T-helper 1 cell treated with Interleukin-12 subunit alpha and Interleukin-12 subunit beta and Interleukin-4 antibody, amounts not matched to agents 30 μg/mL and 1 μg/mL, for 36 hours (primary cell): ENCODE results near the gene DISP2.

Experiments
- H3K27ac Mint-ChIP-seq: one replicate; pipeline ENCODE4 v1.8.0; 2021; ENCODE audit warnings: mild to moderate bottlenecking, mixed read lengths
- H3K27me3 Mint-ChIP-seq: one replicate; pipeline ENCODE4 v1.8.0; 2021; ENCODE audit warnings: low read depth, mixed read lengths
- H3K36me3 Mint-ChIP-seq: one replicate; pipeline ENCODE4 v1.8.0; 2021; ENCODE audit warnings: low read depth, mixed read lengths
- H3K4me1 Mint-ChIP-seq: one replicate; pipeline ENCODE4 v1.8.0; 2021; ENCODE audit warnings: low read depth, mixed read lengths
- H3K4me3 Mint-ChIP-seq: one replicate; pipeline ENCODE4 v1.8.0; 2021; ENCODE audit warnings: mild to moderate bottlenecking, moderate library complexity, mixed read lengths
- H3K9me3 Mint-ChIP-seq: one replicate; pipeline ENCODE4 v1.8.0; 2021; ENCODE audit warnings: mixed read lengths

Gene DISP2

DNA sequence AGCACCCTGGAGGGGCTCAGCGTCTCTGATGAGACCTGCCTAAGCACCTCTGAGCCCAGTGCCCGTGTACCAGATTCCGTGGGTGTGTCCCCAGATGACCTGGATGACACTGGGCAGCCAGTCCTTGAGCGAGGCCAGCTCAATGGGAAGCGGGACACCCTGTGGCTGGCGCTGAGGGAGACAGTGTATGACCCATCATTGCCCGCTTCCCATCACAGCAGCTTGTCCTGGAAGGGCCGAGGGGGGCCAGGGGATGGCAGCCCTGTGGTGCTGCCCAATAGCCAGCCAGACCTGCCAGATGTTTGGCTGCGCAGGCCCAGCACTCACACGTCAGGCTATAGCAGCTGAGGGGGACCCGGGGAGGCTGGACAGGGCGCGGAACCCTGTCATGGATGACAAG, 12.0 kb downstream of the DISP2 start:
- H3K4me3 Mint-ChIP-seq: no peak overlapping the region
- no peak overlapping the region for H3K27ac Mint-ChIP-seq
- no peaks in the 10 kb centered on the region for H3K9me3 Mint-ChIP-seq
- peaks cover 13% of the 10 kb centered on the region for H3K4me1 Mint-ChIP-seq
- no peaks in the 10 kb centered on the region for H3K36me3 Mint-ChIP-seq
- peaks cover 9% of the 10 kb centered on the region for H3K27me3 Mint-ChIP-seq

- H3K27ac Mint-ChIP-seq: no peak overlapping the region
- H3K9me3 Mint-ChIP-seq: no peaks in the 10 kb centered on the region
- H3K36me3 Mint-ChIP-seq: no peaks in the 10 kb centered on the region
- no peak overlapping the region for H3K4me3 Mint-ChIP-seq
- H3K4me1 Mint-ChIP-seq: peaks cover 4% of the 10 kb centered on the region
- H3K27me3 Mint-ChIP-seq: peaks cover 13% of the 10 kb centered on the region
Observed at GRCh38 chr15:40372981-40373380, 15.0 kb downstream of the DISP2 start.

DNA sequence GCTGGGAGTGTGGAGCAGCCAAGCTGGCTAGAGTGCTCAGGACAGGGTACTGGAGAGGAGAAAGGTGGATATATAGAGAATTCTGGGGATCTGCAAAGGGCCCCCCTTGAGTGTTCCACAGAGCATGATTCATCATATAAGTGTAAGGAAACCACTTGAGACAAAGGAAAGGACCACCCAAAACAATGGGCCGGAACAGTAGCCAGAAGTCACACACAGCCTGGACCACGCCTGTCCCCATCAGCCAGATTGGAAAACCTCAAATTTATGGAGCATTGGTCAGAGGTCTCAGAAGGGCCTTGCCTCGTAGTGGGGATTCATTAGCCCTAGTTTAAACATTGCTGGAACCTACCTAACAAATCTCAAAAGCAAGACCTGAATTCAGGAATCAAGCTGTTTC, 19.6 kb downstream of the DISP2 start:
- Mint-ChIP-seq H3K27me3 (peaks cover 8% of the 10 kb centered on the region), H3K36me3 (peaks cover under 1% of the 10 kb centered on the region), H3K27ac (no peak overlapping the region), H3K4me1 (peaks cover 6% of the 10 kb centered on the region), H3K4me3 (no peak overlapping the region), H3K9me3 (no peaks in the 10 kb centered on the region)

- Mint-ChIP-seq H3K36me3 (peaks cover 4% of the 10 kb centered on the region), H3K27me3 (peaks cover 8% of the 10 kb centered on the region), H3K9me3 (no peaks in the 10 kb centered on the region), H3K4me1 (peaks cover 18% of the 10 kb centered on the region), H3K4me3 (no peak overlapping the region), H3K27ac (no peak overlapping the region)
Observed at GRCh38 chr15:40379374-40379773, 21.4 kb downstream of the DISP2 start.

GRCh38 chr15:40379853-40380252, 21.8 kb downstream of the DISP2 start:
- H3K4me3 Mint-ChIP-seq: no peak overlapping the region
- peaks cover 6% of the 10 kb centered on the region for H3K36me3 Mint-ChIP-seq
- H3K9me3 Mint-ChIP-seq: no peaks in the 10 kb centered on the region
- no peak overlapping the region for H3K27ac Mint-ChIP-seq
- H3K4me1 Mint-ChIP-seq: peaks cover 23% of the 10 kb centered on the region
- H3K27me3 Mint-ChIP-seq: peaks cover 8% of the 10 kb centered on the region

DNA sequence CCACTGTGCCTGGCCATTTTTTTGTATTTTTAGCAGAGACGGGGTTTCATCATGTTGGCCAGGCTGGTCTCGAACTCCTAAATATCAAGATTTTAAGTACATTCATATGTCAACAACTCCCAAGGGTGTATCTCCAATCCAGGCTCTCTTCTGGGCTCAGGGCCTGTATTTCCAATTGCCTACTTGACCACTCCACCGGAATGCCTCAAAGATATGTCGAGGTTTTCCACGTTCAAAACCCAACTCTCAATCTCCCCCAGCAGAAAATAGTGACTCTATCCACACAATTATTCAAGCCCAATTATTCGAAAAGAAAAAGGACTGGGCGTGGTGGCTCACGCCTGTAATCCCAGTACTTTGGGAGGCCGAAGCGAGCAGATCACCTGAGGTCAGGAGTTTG, 22.6 kb downstream of the DISP2 start:
- no peaks in the 10 kb centered on the region for H3K9me3 Mint-ChIP-seq
- no peak overlapping the region for H3K4me3 Mint-ChIP-seq
- no peak overlapping the region for H3K27ac Mint-ChIP-seq
- peaks cover 28% of the 10 kb centered on the region for H3K4me1 Mint-ChIP-seq
- H3K36me3 Mint-ChIP-seq: peaks cover 10% of the 10 kb centered on the region
- H3K27me3 Mint-ChIP-seq: peaks cover 8% of the 10 kb centered on the region

DNA sequence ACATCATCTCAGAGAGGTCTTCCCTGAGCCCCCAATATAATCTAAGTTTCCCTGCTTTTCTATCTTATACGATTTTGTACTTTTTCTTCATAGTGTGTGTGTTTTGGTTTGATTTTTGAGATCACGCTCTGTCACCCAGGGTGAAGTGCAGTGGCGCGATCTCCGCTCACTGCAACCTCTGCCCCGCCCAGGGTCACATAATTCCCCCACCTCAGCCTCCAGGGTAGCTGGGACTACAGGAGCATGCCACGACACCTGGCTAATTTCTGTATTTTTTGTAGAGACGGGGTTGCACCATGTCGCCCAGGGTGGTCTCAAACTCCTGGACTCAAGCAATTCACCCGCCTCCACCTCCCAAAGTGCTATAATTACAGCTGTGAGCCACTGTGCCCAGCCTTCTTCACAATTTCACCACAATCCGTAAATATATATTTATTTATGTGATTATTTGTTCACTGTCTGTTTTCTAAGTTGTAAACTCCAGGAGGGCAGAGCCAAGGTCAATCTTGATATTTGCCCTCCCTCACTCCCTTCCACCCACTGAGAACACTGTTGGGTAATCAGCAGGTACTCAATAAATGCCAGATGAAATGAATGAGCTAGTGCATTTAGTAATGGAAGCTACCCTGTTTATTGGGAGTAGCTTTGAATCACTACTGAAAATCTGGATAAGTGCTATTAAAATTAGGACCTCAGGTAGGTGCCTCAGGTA, 24.0 kb downstream of the DISP2 start:
- H3K4me3 Mint-ChIP-seq: no peak overlapping the region
- H3K4me1 Mint-ChIP-seq: peaks cover 28% of the 10 kb centered on the region
- H3K27ac Mint-ChIP-seq: no peak overlapping the region

GRCh38 chr15:40382580-40383456, 24.8 kb downstream of the DISP2 start, which contains the start of gene KNSTRN:
Gene KNSTRN, plus strand, starts transcription at chr15:40382721. Its CDS starts 115 bp downstream, at chr15:40382836.
- H3K4me3 Mint-ChIP-seq: peak within 1 kb of the TSS; percentile 99
- H3K4me1 Mint-ChIP-seq: peaks cover 28% of the 10 kb centered on the region
- peaks cover 25% of the 10 kb centered on the region for H3K36me3 Mint-ChIP-seq
- H3K27ac Mint-ChIP-seq: peak within 1 kb of the TSS; percentile 96
- peaks cover 2% of the 10 kb centered on the region for H3K27me3 Mint-ChIP-seq
- no peaks in the 10 kb centered on the region for H3K9me3 Mint-ChIP-seq

More for the DNA sequence above, 24.0 kb downstream of the DISP2 start:
- peaks cover 8% of the 10 kb centered on the region for H3K27me3 Mint-ChIP-seq
- H3K9me3 Mint-ChIP-seq: no peaks in the 10 kb centered on the region
- H3K36me3 Mint-ChIP-seq: peaks cover 17% of the 10 kb centered on the region

DNA sequence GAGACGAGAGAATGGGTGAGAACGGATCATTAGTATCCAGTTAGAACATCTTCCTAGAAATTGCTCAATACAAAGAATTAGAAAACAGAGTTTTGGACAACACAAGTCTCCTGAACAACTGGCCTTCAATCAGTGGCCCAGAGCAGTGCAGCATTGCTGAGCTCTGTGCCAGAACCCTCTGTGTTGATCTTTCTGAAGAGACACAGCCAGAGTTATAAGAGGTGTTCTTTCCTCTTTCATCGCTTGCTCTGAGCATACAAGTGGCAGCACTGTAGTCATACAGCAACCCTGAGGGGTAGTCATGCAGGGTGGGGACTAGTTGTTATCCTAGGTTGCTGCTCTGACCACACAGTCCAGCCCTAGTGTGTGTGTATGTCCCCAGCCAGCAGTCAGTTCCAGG, 28.5 kb downstream of the DISP2 start:
- no peak overlapping the region for H3K4me3 Mint-ChIP-seq
- no peaks in the 10 kb centered on the region for H3K9me3 Mint-ChIP-seq
- H3K36me3 Mint-ChIP-seq: peaks cover 43% of the 10 kb centered on the region
- no peaks in the 10 kb centered on the region for H3K27me3 Mint-ChIP-seq
- peaks cover 27% of the 10 kb centered on the region for H3K4me1 Mint-ChIP-seq
- H3K27ac Mint-ChIP-seq: no peak overlapping the region

DNA sequence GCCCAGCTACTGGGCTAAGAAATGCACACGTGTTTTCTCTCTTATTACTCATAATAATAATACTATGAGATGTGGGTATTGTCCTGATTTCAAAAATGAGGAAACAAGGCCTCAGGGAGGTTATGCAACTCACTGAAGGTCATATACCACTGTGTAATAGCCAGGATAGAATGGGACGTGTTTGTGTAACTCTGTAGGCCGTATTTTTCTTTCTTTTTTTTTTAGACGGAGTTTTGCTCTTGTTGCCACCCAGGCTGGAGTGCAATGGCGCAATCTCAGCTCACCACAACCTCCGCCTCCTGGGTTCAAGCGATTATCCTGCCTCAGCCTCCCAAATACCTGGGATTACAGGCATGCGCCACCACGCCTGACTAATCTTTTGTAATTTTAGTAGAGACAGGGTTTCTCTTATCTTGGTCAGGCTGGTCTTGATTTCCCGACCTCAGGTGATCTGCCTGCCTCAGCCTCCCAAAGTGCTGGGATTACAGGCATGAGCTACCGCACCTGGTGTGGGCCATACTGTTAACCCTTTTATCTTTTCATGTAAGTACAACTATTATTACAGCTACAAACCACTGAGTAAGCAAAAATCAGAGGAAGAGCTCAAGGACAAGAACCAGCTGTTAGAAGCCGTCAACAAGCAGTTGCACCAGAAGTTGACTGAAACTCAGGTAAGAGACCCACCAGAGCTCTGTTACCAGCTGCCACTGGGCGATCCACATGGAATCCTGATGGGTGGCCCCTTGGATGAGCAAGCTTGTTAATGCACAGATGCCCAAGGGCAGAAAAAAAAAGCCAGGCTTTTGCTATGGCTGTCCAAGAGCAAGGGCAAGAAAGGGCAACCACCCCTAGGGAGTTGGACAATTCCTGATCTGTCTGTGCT, 31.2 kb downstream of the DISP2 start:
- Mint-ChIP-seq H3K4me3 (no peak overlapping the region), H3K27ac (no peak overlapping the region), H3K36me3 (peaks cover 61% of the 10 kb centered on the region), H3K9me3 (no peaks in the 10 kb centered on the region), H3K4me1 (peaks cover 14% of the 10 kb centered on the region), H3K27me3 (no peaks in the 10 kb centered on the region)

- Mint-ChIP-seq H3K9me3 (no peaks in the 10 kb centered on the region), H3K4me1 (peaks cover 7% of the 10 kb centered on the region), H3K27me3 (no peaks in the 10 kb centered on the region), H3K27ac (no peak overlapping the region), H3K36me3 (peaks cover 59% of the 10 kb centered on the region), H3K4me3 (no peak overlapping the region)
Observed at GRCh38 chr15:40389824-40390595, 32.0 kb downstream of the DISP2 start.

DNA sequence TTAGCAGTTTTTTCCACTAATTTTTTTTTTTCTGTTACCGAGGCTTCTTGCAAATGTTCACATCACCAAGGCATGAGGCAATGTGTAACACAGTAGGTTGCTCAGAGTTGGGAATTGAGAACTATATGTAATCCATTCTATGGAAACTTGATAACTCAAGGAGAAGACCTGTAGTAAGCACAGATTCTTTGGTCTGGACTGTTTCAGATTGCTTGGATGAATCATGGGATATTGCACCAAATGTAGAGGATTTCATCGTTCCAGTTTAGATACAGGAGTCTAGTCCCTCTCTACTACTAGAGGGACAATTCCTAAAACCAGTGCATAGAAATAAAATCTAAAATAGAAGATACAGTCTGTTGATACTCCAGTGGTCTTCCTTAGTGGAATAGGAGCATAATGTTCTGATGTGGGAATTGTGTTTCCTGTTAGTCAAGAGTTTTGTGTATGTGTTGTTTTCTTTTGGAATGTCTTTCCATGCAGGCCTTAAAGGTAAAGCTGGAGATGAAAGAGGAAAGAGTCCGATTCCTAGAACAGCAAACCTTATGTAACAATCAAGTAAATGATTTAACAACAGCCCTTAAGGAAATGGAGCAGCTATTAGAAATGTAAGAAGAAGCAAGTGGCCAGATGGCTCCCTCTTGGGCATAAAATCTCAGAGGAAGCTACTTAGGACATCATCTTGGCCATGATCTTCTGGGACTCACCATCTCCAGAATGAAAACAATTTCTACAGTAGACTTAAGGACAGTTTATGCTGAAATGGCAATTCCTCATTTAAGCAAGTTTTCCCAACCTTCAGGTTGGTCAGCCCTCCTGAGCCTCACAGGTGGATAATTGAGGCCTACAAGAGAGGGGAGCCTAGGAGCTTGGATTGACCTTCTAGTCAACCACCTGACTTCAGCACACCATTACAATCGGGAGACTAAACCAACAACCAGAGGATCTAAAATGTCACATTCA, 35.2 kb downstream of the DISP2 start:
- Mint-ChIP-seq H3K36me3 (peaks cover 46% of the 10 kb centered on the region), H3K27ac (no peak overlapping the region), H3K4me1 (peaks cover 14% of the 10 kb centered on the region), H3K27me3 (no peaks in the 10 kb centered on the region), H3K4me3 (no peak overlapping the region), H3K9me3 (no peaks in the 10 kb centered on the region)
